HG02798 (cell line): Measurements from ENCODE around the gene NOS1AP.

Source experiments
- ATAC-seq: cut with Tn5 transposase; IDR thresholded peaks from one replicate; pipeline ENCODE4 v1.9.1; 2021; ENCODE audit warnings: mild to moderate bottlenecking; ENCODE audit not compliant: unreplicated experiment, poor library complexity

The NOS1AP gene

GRCh38 chr1:162087111-162087510, 17.6 kb downstream of the NOS1AP start:
- no peak for ATAC-seq

- ATAC-seq = no peak
These were observed 18.1 kb downstream of the NOS1AP start for GRCh38 chr1:162087574-162087973.

- ATAC-seq = no peak
These were observed 18.9 kb downstream of the NOS1AP start for GRCh38 chr1:162088281-162088969.

- no peak for ATAC-seq
These were observed 20.3 kb downstream of the NOS1AP start for GRCh38 chr1:162089748-162090147.

GRCh38 chr1:162090378-162090777, 20.9 kb downstream of the NOS1AP start:
- ATAC-seq = no peak

- ATAC-seq = no peak
These were observed 22.4 kb downstream of the NOS1AP start for GRCh38 chr1:162091681-162092524.

- no peak for ATAC-seq
These were observed 23.6 kb downstream of the NOS1AP start for GRCh38 chr1:162093095-162093494.

GRCh38 chr1:162094271-162094670, 24.8 kb downstream of the NOS1AP start:
- ATAC-seq = no peak

- ATAC-seq = no peak
These were observed 25.2 kb downstream of the NOS1AP start for GRCh38 chr1:162094723-162095122.

- ATAC-seq = no peak
These were observed 38.4 kb downstream of the NOS1AP start for GRCh38 chr1:162107911-162108310.

GRCh38 chr1:162108426-162108825, 38.9 kb downstream of the NOS1AP start:
- no peak for ATAC-seq

GRCh38 chr1:162110910-162111309, 41.4 kb downstream of the NOS1AP start:
- no peak for ATAC-seq

GRCh38 chr1:162111572-162111971, 42.1 kb downstream of the NOS1AP start:
- ATAC-seq = no peak

GRCh38 chr1:162113419-162113818, 43.9 kb downstream of the NOS1AP start:
- ATAC-seq = no peak

- no peak for ATAC-seq
These were observed 47.7 kb downstream of the NOS1AP start for GRCh38 chr1:162117039-162117774.

GRCh38 chr1:162118063-162118462, 48.6 kb downstream of the NOS1AP start:
- ATAC-seq = no peak

GRCh38 chr1:162128693-162129356, 59.3 kb downstream of the NOS1AP start:
- ATAC-seq = no peak

GRCh38 chr1:162130308-162130707, 60.8 kb downstream of the NOS1AP start:
- no peak for ATAC-seq

GRCh38 chr1:162131400-162132321, 62.2 kb downstream of the NOS1AP start:
- no peak for ATAC-seq
